ENCODE measurements around the gene CDT1. TPM values are rescaled to one million over a fixed set of nuclear protein-coding genes. Genes with fewer than 3 reads are reported as not detected.

The CDT1 gene
- total and polyA plus RNA-seq, 10 of the 15 experiments (the other 5 are each of a cell fraction or from before 2014, with no cell fraction given) = 0.50 to 87.6 (median 8.8) TPM

DNA sequence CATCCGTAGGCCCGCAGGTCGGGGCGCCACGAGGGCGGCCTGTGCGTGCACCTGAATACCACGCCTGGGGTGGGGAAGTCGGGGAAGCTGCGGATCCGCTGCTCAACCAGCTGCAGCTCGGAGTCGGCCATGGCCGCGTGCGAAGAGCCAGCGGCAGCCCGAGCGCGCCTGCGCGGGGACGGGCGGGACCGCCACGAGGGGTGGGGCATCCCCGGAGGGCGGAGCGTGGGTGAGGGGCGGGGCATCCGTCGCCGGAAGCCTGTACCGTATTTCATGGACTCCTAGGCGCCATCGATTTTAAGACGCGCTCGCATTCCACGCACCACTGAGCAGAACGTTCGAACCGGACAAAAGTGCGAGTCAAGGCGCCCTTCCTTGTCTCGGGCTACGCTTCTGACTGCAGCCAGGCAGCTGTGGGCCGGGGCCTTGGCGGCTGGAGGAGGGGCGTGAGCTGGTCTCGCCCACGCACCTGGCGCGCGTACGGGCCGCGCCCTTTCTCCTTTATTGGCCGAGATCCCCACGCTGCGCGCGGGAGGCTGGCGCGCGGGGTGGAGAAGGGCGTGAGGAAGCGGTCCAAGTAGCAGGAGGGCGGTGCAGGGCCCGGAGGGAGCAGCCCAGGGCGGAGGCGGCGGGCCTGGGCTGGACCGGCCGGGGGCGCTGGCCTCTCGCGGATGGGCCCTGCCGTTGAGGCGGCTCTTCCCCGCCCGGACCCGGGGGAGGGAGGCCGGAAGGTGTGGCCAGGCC lies 8.4 kb downstream of the CDT1 start, which contains the start of gene APRT:
Gene APRT (minus strand): TSS at position 160 of the 744 bp plus-strand sequence. CDS start 29 bp downstream, at position 131.
- Histone ChIP-seq H3K4me2 (ENCODE audit: control insufficient read depth, insufficient read depth) (peak within 1 kb of the TSS; percentile 85), H3K27me3 (replicated peaks in 1 of 2; ENCODE audit: control insufficient read depth in 2 of 2, insufficient read depth in 2 of 2, low read length in 1 of 2) (no peaks in the 10 kb centered on the region), H3K27ac (ENCODE audit: control insufficient read depth, insufficient read depth) (peak within 1 kb of the TSS; percentile 95), H3K4me3 (peak within 1 kb of the TSS; percentile 85), H3K79me2 (ENCODE audit: control insufficient read depth, insufficient read depth, low read length) (peaks cover 26% of the 10 kb centered on the region), H3K9me3 (replicated peaks; ENCODE audit: control insufficient read depth, insufficient read depth, low read length) (no peaks in the 10 kb centered on the region), H3K36me3 (ENCODE audit: control insufficient read depth in 2 of 2, insufficient read depth in 2 of 2, low read length in 1 of 2) (peaks cover 6 to 26% of the 10 kb centered on the region in 2 experiments; a peak in 3 of 4 replicates), H2AFZ (ENCODE audit: control insufficient read depth, low read depth, low read length) (peak within 1 kb of the TSS; percentile 86), H4K20me1 (ENCODE audit: control insufficient read depth, insufficient read depth) (no peaks in the 10 kb centered on the region), H3K9ac (ENCODE audit: control insufficient read depth, insufficient read depth, low read length) (peak within 1 kb of the TSS; percentile 88), H3K4me1 (ENCODE audit: control insufficient read depth, insufficient read depth, low read length) (peaks cover 20% of the 10 kb centered on the region)
- BruUV-seq (replicated peaks) = TSS peak; percentile 32
- POLR2A ChIA-PET = interaction anchor here (0.5 to 4.2 kb wide), 8 partner anchors 10 to 380 kb away, joined by 3 to 30 read pairs (median 4); no protein-coding TSS in a partner anchor
- RAD21 ChIA-PET (ENCODE audit: unreplicated experiment) = interaction anchor here (0.6 to 4.0 kb wide), 15 partner anchors 9 to 888 kb away, joined by 3 to 14 read pairs (median 4); partner anchors contain the start of genes CDH15, CDT1, GALNS and TRAPPC2L
- DNase-seq (ENCODE audit: low read depth, low spot score) (peak; percentile 83), FAIRE-seq (peak; percentile 98), ATAC-seq (peak; percentile 83)
- in situ Hi-C loops (cut with MboI) (no loop called here), intact Hi-C loops (cut with micrococcal nuclease; ENCODE audit: unreplicated experiment) (loop anchor here (5.0 kb wide), 2 partner anchors 45 to 160 kb away; partner anchors contain the start of genes CYBA, GALNS and TRAPPC2L)
- CTCF ChIA-PET = interaction anchor here (0.6 to 3.2 kb wide), 15 partner anchors 12 to 405 kb away, joined by 3 to 19 read pairs (median 4); partner anchors contain the start of genes CTU2, GALNS, RNF166 and TRAPPC2L
- 1% methylated on average over 42 of the region's 84 CpGs for WGBS (ENCODE audit: insufficient coverage, insufficient replicate concordance, low lambda C conversion rate, missing lambda C conversion rate)
- SMC1A ChIA-PET (ENCODE audit: uncharacterized antibody, unreplicated experiment) = interaction anchor here (1.0 to 1.6 kb wide), 5 partner anchors 22 to 404 kb away, joined by 3 to 5 read pairs (median 4); no protein-coding TSS in a partner anchor
- TF ChIP-seq SP1 (IDR thresholded peaks at IDR 0.05; ENCODE audit: low read depth, low read length) (peak; percentile 49), ELK1 (IDR thresholded peaks at IDR 0.05; ENCODE audit: low read depth, low read length) (peak; percentile 79; the same call in 1 of the 2 replicates), SMARCA5 (IDR thresholded peaks at IDR 0.05) (peak; percentile 83; the same call in 1 of the 2 replicates), DPF2 (IDR thresholded peaks at IDR 0.05) (peak; percentile 83), CBX5 (IDR thresholded peaks at IDR 0.05; ENCODE audit: low read depth) (no peak), REST (IDR thresholded peaks at IDR 0.05; ENCODE audit: low read depth, low read length) (no peak), RAD51 (IDR thresholded peaks at IDR 0.05) (no peak), IKZF1 (conservative IDR thresholded peaks at IDR 0.05) (peak; percentile 58), ZBTB40 (IDR thresholded peaks at IDR 0.05; ENCODE audit: borderline replicate concordance) (peak; percentile 72; the same call in 1 of the 2 replicates), CREM (IDR thresholded peaks at IDR 0.05; ENCODE audit: low read depth) (no peak; the same call in 1 of the 2 replicates), RAD21 (IDR thresholded peaks at IDR 0.05; ENCODE audit: insufficient read depth, low read depth, low read length) (0 out of 2 replicates have a peak, but pooled peaks have one; percentile 30), FOS (IDR thresholded peaks at IDR 0.05; ENCODE audit: borderline replicate concordance, extremely low read depth, insufficient read length) (no peak), POU2F2 (IDR thresholded peaks at IDR 0.05; ENCODE audit: borderline replicate concordance, low read depth, low read length) (peak; percentile 33; the same call in 2 of the 3 replicates), YY1 (IDR thresholded peaks at IDR 0.05; ENCODE audit: low read depth, low read length) (peak; percentile 94)
